IPS-18a (cell line): Measurements from ENCODE around the gene CBR3.

Source experiments
- H3K27ac ChIP-seq: one replicate; pipeline ENCODE4 v1.5.1; 2013; ENCODE audit warnings: low read length
- H3K27me3 ChIP-seq: one replicate; pipeline ENCODE4 v1.6.1; 2013; ENCODE audit warnings: mild to moderate bottlenecking, low read length; ENCODE audit not compliant: control insufficient read depth, insufficient read depth
- H3K36me3 ChIP-seq: one replicate; pipeline ENCODE4 v1.6.1; 2013; ENCODE audit warnings: low read depth, low read length; ENCODE audit not compliant: control insufficient read depth
- H3K4me1 ChIP-seq: one replicate; pipeline ENCODE4 v1.6.1; 2013; ENCODE audit warnings: low read depth, low read length; ENCODE audit not compliant: control insufficient read depth
- H3K4me3 ChIP-seq: one replicate; pipeline ENCODE4 v1.5.1; 2013; ENCODE audit warnings: low read length
- H3K9ac ChIP-seq: one replicate; pipeline ENCODE4 v1.6.1; 2013; ENCODE audit warnings: mild to moderate bottlenecking, low read length, moderate library complexity
- H3K9me3 ChIP-seq: one replicate; pipeline ENCODE4 v1.6.1; 2013; ENCODE audit warnings: low read depth, low read length; ENCODE audit not compliant: control insufficient read depth

Gene CBR3

DNA sequence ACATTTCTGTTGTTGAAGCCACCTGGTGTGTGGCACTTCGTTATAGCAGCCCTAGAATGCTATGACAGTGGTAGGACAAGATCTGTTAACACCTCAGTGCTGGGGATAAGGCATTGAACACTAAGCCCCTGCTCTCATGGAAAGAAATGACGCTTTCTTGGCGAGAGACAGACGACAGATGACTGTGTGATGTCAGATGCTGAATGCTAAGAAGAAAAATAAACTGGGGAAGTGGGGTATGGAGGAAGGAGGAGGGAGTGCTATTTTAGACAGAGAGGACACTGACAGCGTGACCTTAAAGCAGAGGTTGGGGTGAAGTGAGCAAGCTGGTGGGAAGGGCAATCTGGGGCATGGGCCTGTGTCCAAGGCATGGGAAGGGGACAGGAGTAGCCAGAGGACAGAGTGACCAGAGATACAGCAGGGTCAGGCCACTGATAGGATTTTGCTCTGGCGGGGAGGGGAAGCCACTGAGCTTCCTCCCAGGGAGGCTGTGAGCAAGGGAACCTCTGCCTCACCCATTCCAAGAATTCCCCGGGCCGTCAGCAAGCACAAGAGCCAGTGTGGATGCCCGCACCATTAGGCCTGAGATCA, 37.0 kb downstream of the CBR3 start:
- no peaks in the 10 kb centered on the region for H3K9me3 ChIP-seq
- no peak overlapping the region for H3K4me3 ChIP-seq
- no peak overlapping the region for H3K9ac ChIP-seq
- H3K4me1 ChIP-seq: no peaks in the 10 kb centered on the region
- H3K27me3 ChIP-seq: no peaks in the 10 kb centered on the region
- no peaks in the 10 kb centered on the region for H3K36me3 ChIP-seq
- no peak overlapping the region for H3K27ac ChIP-seq

DNA sequence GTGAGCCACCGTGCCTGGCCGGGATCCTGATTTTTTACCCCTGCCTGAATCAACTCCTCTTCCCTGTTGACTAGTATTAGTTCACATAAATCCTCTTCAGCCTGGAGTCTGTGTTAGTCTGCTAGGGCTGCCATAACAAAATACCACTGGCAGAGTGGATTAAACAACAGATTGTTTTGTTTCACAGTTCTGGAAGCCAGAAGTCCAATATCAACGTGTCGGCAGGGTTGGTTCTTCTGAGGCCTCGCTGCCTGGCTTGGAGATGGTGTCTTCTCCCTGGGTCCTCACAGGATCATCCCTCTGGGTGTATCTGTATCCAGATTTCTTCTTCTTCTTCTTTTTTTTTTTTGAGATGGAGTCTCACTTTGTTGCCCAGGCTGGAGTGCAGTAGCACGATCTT, 39.9 kb downstream of the CBR3 start:
- Histone ChIP-seq H3K9ac (no peak overlapping the region), H3K27ac (no peak overlapping the region), H3K4me1 (no peaks in the 10 kb centered on the region), H3K27me3 (no peaks in the 10 kb centered on the region), H3K9me3 (no peaks in the 10 kb centered on the region), H3K4me3 (no peak overlapping the region), H3K36me3 (no peaks in the 10 kb centered on the region)

DNA sequence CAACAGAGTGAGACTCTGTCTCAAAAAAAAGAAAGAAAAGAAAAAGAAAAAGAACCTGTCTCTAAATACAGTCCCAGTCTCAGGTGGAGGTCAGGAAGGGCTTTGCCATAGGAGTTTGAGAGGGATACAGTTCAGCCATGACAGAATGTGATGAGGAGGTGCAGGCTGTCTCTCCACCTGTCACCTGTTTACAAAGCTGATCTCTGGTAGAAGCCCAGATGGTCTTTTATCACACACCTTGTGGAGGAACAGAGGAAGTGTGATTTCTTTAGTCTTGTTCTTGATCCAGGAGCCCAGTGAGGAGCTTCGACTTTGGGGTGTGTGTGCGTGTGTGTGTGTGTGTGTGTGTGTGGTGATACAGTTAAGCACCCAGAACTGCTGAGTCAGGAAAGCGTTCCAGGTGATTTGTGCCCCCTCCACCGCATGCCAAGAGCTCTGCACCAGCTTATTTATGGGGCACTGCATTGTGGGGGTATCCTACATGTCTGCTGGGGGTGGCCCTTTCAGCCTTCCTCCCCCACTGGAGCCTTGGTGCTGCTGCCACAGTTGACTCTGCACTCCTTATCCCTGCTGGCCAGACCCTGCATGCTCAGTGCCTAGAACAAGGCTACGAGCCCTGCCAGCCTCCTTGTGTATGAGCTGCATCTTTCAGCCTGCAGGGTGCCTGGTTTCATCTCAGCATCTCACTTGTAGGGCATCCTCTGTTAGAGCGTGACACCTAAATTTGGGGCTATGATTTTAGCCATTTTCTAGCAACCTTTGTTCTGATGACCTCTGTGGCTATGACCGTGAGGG, 41.1 kb downstream of the CBR3 start:
- no peak overlapping the region for H3K4me3 ChIP-seq
- H3K4me1 ChIP-seq: no peaks in the 10 kb centered on the region
- no peaks in the 10 kb centered on the region for H3K36me3 ChIP-seq
- no peak overlapping the region for H3K27ac ChIP-seq
- H3K9me3 ChIP-seq: no peaks in the 10 kb centered on the region
- no peaks in the 10 kb centered on the region for H3K27me3 ChIP-seq
- H3K9ac ChIP-seq: no peak overlapping the region

DNA sequence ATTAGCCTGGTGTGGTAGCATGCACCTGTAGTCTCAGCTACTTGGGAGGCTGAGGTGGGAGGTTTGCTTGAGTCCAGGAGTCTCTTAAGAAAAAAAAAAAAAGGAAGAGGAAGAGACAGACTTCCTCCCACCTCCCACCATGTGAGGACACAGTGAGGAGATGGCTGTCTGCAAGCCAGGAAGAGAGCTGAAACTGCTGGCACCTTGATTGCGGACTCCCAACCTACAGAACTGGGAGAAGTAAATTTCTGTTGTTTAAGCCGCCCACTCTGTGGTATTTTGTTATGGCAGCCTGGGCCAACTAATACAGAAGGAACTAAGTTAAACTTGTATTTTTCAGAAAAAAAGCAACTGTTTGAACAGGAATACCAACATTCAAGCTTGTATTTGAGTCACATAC, 43.5 kb downstream of the CBR3 start:
- no peaks in the 10 kb centered on the region for H3K36me3 ChIP-seq
- no peak overlapping the region for H3K27ac ChIP-seq
- H3K27me3 ChIP-seq: no peaks in the 10 kb centered on the region

DNA sequence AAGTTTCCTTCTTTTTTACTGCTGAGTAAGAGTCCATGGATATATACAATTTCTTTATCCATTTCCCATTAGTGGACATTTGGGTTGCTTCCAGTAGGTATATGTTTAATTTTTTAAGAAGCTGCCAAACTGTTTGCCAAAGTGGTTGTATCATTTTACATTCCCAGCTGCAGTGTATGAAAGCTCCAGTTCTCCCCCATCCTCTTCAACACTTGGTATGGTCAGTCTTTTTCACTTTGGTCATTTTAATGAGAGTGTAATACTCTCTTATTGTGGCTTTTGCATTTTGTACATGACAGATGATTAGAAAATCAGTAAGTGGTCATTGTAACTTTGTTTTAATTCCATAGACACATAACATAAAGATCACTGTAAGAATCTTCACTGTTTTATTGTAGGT, 44.3 kb downstream of the CBR3 start:
- H3K27me3 ChIP-seq: no peaks in the 10 kb centered on the region
- no peaks in the 10 kb centered on the region for H3K9me3 ChIP-seq
- H3K27ac ChIP-seq: no peak overlapping the region
- H3K4me3 ChIP-seq: no peak overlapping the region
- H3K4me1 ChIP-seq: no peaks in the 10 kb centered on the region
- H3K36me3 ChIP-seq: no peaks in the 10 kb centered on the region
- H3K9ac ChIP-seq: no peak overlapping the region

More for the DNA sequence above, 43.5 kb downstream of the CBR3 start:
- Histone ChIP-seq H3K4me1 (no peaks in the 10 kb centered on the region), H3K9me3 (no peaks in the 10 kb centered on the region), H3K9ac (no peak overlapping the region), H3K4me3 (no peak overlapping the region)

DNA sequence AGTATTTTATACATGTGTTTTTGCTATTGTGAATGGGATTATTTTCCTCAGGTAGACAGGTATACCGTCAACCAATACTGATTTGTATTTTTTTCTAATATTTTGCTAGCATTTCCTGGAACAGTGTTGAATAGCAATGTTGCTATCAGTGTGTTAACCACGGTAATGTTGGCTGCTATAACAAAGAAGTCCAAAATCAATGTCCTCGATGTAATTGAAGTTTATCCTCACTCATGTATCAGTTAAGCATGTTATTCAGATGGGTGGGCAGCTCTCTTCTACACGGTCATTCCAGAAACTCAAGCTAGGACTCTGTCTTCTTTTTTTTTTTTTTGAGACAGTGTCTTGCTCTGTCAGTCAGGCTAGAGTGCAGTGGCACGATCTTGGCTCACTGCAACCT, 46.1 kb downstream of the CBR3 start:
- H3K27ac ChIP-seq: no peak overlapping the region
- no peaks in the 10 kb centered on the region for H3K36me3 ChIP-seq
- H3K9ac ChIP-seq: no peak overlapping the region
- H3K4me3 ChIP-seq: no peak overlapping the region
- no peaks in the 10 kb centered on the region for H3K4me1 ChIP-seq
- H3K27me3 ChIP-seq: no peaks in the 10 kb centered on the region
- H3K9me3 ChIP-seq: no peaks in the 10 kb centered on the region

DNA sequence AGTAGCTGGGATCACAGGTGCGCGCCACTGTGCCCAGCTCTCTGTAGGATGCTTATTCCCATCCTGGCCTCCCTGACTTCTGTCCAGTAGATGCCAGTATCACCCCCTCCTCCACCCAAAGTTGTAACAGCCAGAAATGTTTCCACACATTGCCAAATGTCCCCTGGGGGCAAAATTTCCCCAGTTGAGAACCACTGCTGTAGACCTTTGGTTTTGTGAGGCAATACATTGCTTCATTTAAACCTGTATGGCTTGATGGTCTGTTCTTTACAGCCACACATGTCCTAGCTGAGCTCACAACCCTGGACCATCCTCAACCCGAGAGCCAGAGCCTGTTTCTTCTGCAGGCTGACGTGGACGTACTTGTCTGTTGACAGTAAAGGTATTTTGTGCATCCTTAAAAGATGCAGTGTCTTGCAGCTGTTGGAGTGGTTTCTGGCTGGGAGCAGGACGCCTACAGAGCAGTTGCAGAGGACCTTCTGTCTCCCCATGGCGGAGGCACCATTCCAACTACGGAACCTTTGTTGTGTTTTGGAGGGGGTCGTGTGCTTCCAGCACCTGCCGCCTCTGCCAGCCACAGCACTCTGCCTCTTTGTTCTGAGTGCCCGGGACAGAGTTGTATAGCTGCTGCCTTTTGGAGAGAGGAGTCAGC, 48.4 kb downstream of the CBR3 start:
- no peak overlapping the region for H3K27ac ChIP-seq
- no peaks in the 10 kb centered on the region for H3K4me1 ChIP-seq
- H3K4me3 ChIP-seq: no peak overlapping the region
- H3K9me3 ChIP-seq: no peaks in the 10 kb centered on the region
- no peak overlapping the region for H3K9ac ChIP-seq
- H3K27me3 ChIP-seq: no peaks in the 10 kb centered on the region
- H3K36me3 ChIP-seq: no peaks in the 10 kb centered on the region

DNA sequence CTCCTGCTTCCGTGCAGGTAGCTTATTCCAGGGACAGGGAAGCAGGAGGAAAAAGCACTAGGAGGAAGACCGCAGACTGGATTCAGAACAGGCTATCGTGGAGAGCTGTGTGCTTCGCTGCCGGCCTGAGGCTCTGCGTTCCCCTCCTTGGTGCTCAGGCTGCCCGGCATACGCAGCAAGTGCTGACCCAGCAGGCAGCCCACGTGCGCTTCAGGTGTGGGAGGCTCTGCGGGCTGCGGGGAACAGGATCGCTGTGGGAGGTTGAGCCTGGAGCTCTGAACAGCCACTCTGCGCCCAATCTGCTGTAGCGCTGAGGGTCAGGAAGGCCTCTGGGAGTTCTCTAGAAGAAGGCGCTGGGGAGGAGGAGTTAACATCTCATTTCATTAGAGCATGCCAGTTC, 49.7 kb downstream of the CBR3 start:
- no peak overlapping the region for H3K9ac ChIP-seq
- no peaks in the 10 kb centered on the region for H3K27me3 ChIP-seq
- H3K4me3 ChIP-seq: no peak overlapping the region
- no peaks in the 10 kb centered on the region for H3K9me3 ChIP-seq
- no peak overlapping the region for H3K27ac ChIP-seq
- no peaks in the 10 kb centered on the region for H3K36me3 ChIP-seq
- H3K4me1 ChIP-seq: no peaks in the 10 kb centered on the region

DNA sequence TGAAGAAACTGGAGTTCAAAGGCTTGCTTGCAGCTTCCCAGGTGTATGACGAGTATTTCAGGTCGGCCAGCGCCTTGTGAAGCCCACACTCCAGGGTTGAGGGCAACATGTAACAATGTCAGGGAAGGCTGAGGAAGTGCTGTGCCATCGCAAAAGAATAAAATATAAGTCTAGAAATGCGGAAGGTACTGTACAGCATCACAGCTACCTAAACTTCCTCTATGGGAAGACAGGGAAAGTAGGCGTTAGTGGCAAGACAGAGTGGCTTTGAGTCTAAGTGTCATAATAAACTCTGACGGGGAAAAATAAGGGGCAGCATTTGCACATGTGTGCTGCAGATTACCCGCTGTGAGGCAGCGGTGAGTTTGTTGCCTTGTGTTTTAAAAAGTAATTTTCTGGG, 50.6 kb downstream of the CBR3 start:
- no peaks in the 10 kb centered on the region for H3K36me3 ChIP-seq
- no peaks in the 10 kb centered on the region for H3K9me3 ChIP-seq
- no peak overlapping the region for H3K9ac ChIP-seq
- no peaks in the 10 kb centered on the region for H3K4me1 ChIP-seq
- H3K27me3 ChIP-seq: no peaks in the 10 kb centered on the region
- H3K27ac ChIP-seq: no peak overlapping the region
- H3K4me3 ChIP-seq: no peak overlapping the region

DNA sequence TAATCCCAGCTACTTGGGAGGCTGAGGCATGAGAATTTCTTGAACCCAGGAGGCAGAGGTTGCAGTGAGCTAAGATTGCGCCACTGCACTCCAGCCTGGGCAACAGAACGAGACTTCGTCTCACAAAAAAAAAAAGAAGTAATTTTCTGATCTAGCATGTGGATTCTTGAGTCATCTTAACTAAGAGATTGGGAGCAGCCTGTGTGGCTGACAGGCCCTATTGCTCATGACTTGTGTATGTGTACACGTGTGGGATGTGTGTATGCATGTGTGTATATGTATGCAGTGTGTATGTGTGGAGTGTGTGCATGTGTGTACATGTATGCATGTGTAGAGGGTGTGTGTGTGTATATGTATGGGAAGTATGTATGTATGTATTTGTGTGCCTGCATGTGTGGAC, 51.2 kb downstream of the CBR3 start:
- no peak overlapping the region for H3K9ac ChIP-seq
- H3K36me3 ChIP-seq: no peaks in the 10 kb centered on the region
- no peak overlapping the region for H3K27ac ChIP-seq
- no peak overlapping the region for H3K4me3 ChIP-seq
- no peaks in the 10 kb centered on the region for H3K27me3 ChIP-seq
- H3K4me1 ChIP-seq: no peaks in the 10 kb centered on the region
- no peaks in the 10 kb centered on the region for H3K9me3 ChIP-seq

DNA sequence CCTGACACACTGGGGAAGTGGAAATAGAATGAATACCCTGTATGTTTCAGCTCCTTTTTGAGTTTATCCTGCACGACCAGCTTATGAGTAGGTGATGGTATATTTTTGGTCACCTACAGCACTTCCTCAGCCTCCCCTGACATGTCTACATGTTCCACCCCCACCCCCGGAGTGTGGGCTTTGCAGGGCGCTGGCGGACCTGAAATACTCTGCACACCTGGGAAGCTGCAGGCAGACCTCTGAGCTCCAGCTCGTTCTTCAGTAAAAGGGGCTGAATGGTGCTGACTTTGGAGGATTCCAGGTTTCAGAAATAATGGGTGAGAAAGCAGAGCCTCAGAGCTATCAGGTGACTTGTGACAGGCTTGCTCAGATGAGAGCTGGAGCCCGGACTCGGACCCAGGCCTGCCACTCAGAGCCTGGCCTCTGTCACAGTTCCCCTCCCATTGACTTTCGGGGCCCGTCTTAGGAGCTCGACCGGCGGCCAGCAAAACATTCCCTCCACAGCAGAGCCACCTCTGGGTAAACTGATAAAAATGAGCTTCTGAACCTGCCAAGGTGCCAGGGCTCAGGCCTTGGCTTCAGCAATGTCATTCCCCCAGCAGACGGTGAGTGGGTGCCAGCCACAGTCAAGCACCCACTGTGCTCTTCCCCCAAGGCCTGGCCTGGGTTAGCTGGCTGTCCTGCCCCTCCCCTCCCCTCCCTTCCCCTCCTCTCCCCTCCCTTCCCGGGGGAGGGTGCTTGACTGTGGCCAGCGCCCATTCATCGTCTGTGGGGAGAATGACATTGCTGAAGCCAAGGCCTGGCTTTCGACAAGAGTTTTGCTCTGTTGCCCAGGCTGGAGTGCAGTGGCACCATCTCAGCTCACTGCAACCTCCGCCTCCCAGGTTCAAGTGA, 51.9 kb downstream of the CBR3 start:
- Histone ChIP-seq H3K9ac (no peak overlapping the region), H3K4me3 (no peak overlapping the region), H3K4me1 (no peaks in the 10 kb centered on the region), H3K9me3 (no peaks in the 10 kb centered on the region), H3K27me3 (no peaks in the 10 kb centered on the region), H3K27ac (no peak overlapping the region), H3K36me3 (no peaks in the 10 kb centered on the region)
